HepG2 (cell line): ENCODE measurements around the gene TMEM97. TPM values are rescaled to one million over a fixed set of nuclear protein-coding genes. Genes with fewer than 3 reads are reported as not detected.

Experiments
- ARID5B ChIP-seq: IDR thresholded peaks from 2 replicates; pipeline ENCODE4 v1.4.0; 2020; ENCODE audit warnings: mild to moderate bottlenecking, missing genetic modification reagents
- CREB1 ChIP-seq, 2 experiments: fragments of 450-650 bp in 1 of 2; IDR thresholded peaks; 2 replicates each; pipeline ENCODE4 v1.6.1; 2016 to 2017; ENCODE audit warnings: control low read depth in 1 of 2, mild to moderate bottlenecking in 1 of 2, missing compliant biosample characterization in 1 of 2, missing genetic modification characterization in 1 of 2
- ETS1 ChIP-seq: sonication (generic); formaldehyde crosslinking; IDR thresholded peaks from 2 replicates; pipeline ENCODE4 v1.4.0; 2020; ENCODE audit warnings: missing genetic modification reagents
- HOXA5 ChIP-seq: sonication (generic); formaldehyde crosslinking; IDR thresholded peaks from 2 replicates; pipeline ENCODE4 v1.4.0; 2020; ENCODE audit warnings: missing genetic modification reagents
- KDM3A ChIP-seq: IDR thresholded peaks from 2 replicates; pipeline ENCODE4 v1.6.1; 2018; ENCODE audit warnings: low read depth, missing compliant biosample characterization
- KLF13 ChIP-seq: sonication (generic); formaldehyde crosslinking; IDR thresholded peaks from 2 replicates; pipeline ENCODE4 v1.4.0; 2020; ENCODE audit warnings: mild to moderate bottlenecking, missing genetic modification reagents
- KLF16 ChIP-seq, 2 experiments: sonication (generic) in 1 of 2; formaldehyde crosslinking in 1 of 2; IDR thresholded peaks; 2 replicates each; pipeline versions ENCODE4 v1.6.1 to v1.8.0; 2016 to 2023; ENCODE audit warnings: missing genetic modification reagents in 2 of 2, missing compliant biosample characterization in 1 of 2
- MED8 ChIP-seq: sonication (generic); formaldehyde crosslinking; IDR thresholded peaks from 2 replicates; pipeline ENCODE4 v1.8.1; 2023; ENCODE audit warnings: mild to moderate bottlenecking, missing genetic modification reagents; ENCODE audit not compliant: insufficient replicate concordance
- NFRKB ChIP-seq: fragments of 450-650 bp; IDR thresholded peaks from 2 replicates; pipeline ENCODE4 v1.6.1; 2017
- POGK ChIP-seq: sonication (generic); formaldehyde crosslinking; conservative IDR thresholded peaks from 2 replicates; pipeline ENCODE4 v1.8.0; 2022; ENCODE audit warnings: mild to moderate bottlenecking, moderate library complexity, missing genetic modification reagents
- PTBP1 ChIP-seq: fragments of 200-400 bp; formaldehyde crosslinking; IDR thresholded peaks from 2 replicates; pipeline ENCODE4 v1.6.1; 2018; ENCODE audit warnings: low read length, low read depth; ENCODE audit not compliant: poor library complexity, severe bottlenecking
- RBM39 ChIP-seq: fragments of 200-400 bp; formaldehyde crosslinking; IDR thresholded peaks from one replicate; pipeline ENCODE4 v1.6.1; 2018; ENCODE audit warnings: antibody characterized with exemption, mild to moderate bottlenecking, low read depth, low read length; ENCODE audit not compliant: poor library complexity, severe bottlenecking
- RFX5 ChIP-seq: IDR thresholded peaks from 2 replicates; pipeline ENCODE4 v1.6.1; 2011; ENCODE audit warnings: low read depth, low read length, improper control_type of control experiment
- SP4 ChIP-seq: sonication (generic); formaldehyde crosslinking; IDR thresholded peaks from 2 replicates; pipeline ENCODE4 v1.8.1; 2023; ENCODE audit warnings: mild to moderate bottlenecking, missing genetic modification reagents
- XRCC5 ChIP-seq: fragments of 200-400 bp; formaldehyde crosslinking; optimal IDR thresholded peaks from 2 replicates; pipeline ENCODE3; 2017; ENCODE audit warnings: mild to moderate bottlenecking, low read length
- ZFP36L2 ChIP-seq: sonication (generic); formaldehyde crosslinking; IDR thresholded peaks from 2 replicates; pipeline ENCODE4 v1.4.0; 2020; ENCODE audit warnings: missing genetic modification reagents
- ZMAT5 ChIP-seq: sonication (generic); formaldehyde crosslinking; IDR thresholded peaks from 2 replicates; pipeline ENCODE4 v1.5.0; 2020; ENCODE audit warnings: mild to moderate bottlenecking, low read depth, missing genetic modification reagents, borderline replicate concordance
- ZNF12 ChIP-seq: sonication (generic); formaldehyde crosslinking; IDR thresholded peaks from 2 replicates; pipeline ENCODE4 v1.5.0; 2020; ENCODE audit warnings: missing genetic modification reagents
- ZNF160 ChIP-seq: sonication (generic); formaldehyde crosslinking; IDR thresholded peaks from 2 replicates; pipeline ENCODE4 v1.8.0; 2022; ENCODE audit warnings: mild to moderate bottlenecking, inconsistent platforms, missing genetic modification reagents
- ZNF232 ChIP-seq: sonication (generic); formaldehyde crosslinking; IDR thresholded peaks from 2 replicates; pipeline ENCODE4 v1.4.0; 2020; ENCODE audit warnings: missing genetic modification reagents, borderline replicate concordance
- ZNF674 ChIP-seq: sonication (generic); formaldehyde crosslinking; IDR thresholded peaks from 2 replicates; pipeline ENCODE4 v1.5.0; 2020; ENCODE audit warnings: low read depth, mild to moderate bottlenecking, missing genetic modification reagents
- ZNF841 ChIP-seq: sonication (generic); formaldehyde crosslinking; IDR thresholded peaks from 2 replicates; pipeline ENCODE4 v1.8.1; 2023; ENCODE audit warnings: missing genetic modification reagents, borderline replicate concordance
- ZNF883 ChIP-seq: sonication (generic); formaldehyde crosslinking; IDR thresholded peaks from 2 replicates; pipeline ENCODE4 v1.5.1; 2020; ENCODE audit warnings: mild to moderate bottlenecking, missing genetic modification reagents; ENCODE audit errors: not compliant biosample characterization
- polyA plus RNA-seq, 8 experiments: library from polyadenylated mRNA; depleted of rRNA in 3 of 8; stranded (reverse) in 7 of 8; unstranded in 1 of 8; fragments of >200 nt; fragmentation: Illumina TruSeq in 4 of 8; extraction: Trizol in 4 of 8; gene quantifications; 2 replicates each; pipeline versions ENCODE4 v1.2.1 to v1.2.3, GENCODE V29; 2011 to 2016; ENCODE audit warnings: low read depth in 4 of 8, missing spikeins in 1 of 8, mixed read lengths in 1 of 8; ENCODE audit not compliant: insufficient read depth in 1 of 8
- total RNA-seq, 5 experiments: library from RNA; depleted of rRNA; stranded (reverse); fragments of >200 nt; fragmentation: Illumina TruSeq; extraction: Trizol; gene quantifications; 2 replicates each; pipeline ENCODE4 v1.2.3, GENCODE V29; 2016; ENCODE audit warnings: low read depth in 1 of 5

The TMEM97 gene
- total and polyA plus RNA-seq, 2 of the 13 experiments (the other 11 are each of a cell fraction or from before 2014, with no cell fraction given), result 69.6 to 137 TPM

- TF ChIP-seq ARID5B (peak; percentile 93), POGK (peak; percentile 90), KDM3A (no peak), PTBP1 (no peak), ZNF160 (CRISPR knock-in tag) (no peak), ETS1 (CRISPR knock-in tag) (no peak), SP4 (CRISPR knock-in tag) (no peak), ZFP36L2 (CRISPR knock-in tag) (no peak), ZNF674 (no peak), KLF16 (CRISPR knock-in tag; IDR thresholded peaks at IDR 0.05) (peak in 1 of 2 experiments; percentile 79; a peak in 2 of 4 replicates), KLF13 (CRISPR knock-in tag) (no peak), NFRKB (no peak), RFX5 (no peak), ZNF232 (CRISPR knock-in tag) (peak; percentile 86; the same call in 1 of the 2 replicates), ZNF883 (CRISPR knock-in tag) (peak; percentile 60), XRCC5 (peak; percentile 88), HOXA5 (CRISPR knock-in tag) (peak; percentile 77), ZMAT5 (no peak), ZNF12 (CRISPR knock-in tag) (no peak; the same call in 1 of the 2 replicates), CREB1 (IDR thresholded peaks at IDR 0.05) (no peak), CREB1 (CRISPR knock-in tag; IDR thresholded peaks at IDR 0.05) (peak; percentile 76), ZNF841 (CRISPR knock-in tag) (no peak), MED8 (CRISPR knock-in tag) (no peak), RBM39 (no peak)
Measured at GRCh38 chr17:28370035-28370743, 51.2 kb downstream of the TMEM97 start, which contains the start of gene VTN (continued).
